A673 (cell line): ENCODE measurements around the gene CCDC15. TPM values are rescaled to one million over a fixed set of nuclear protein-coding genes. Genes with fewer than 3 reads are reported as not detected.
A peak's percentile ranks its signal among the peaks of the same experiment; 100 is the strongest.
"Not testable (repeated sequence)": the region's sequence is repeated elsewhere in the genome, so short reads cannot be mapped to it uniquely, and the experiment has no call there.

Source experiments
- BruUV-seq: library from RNA; stranded (reverse); fragments of 400-500 nt; replicated peaks from 2 replicates; lab custom pipeline; 2021; lab: Mats Ljungman, UMichigan
- CTCF ChIA-PET: fragments of 300-600 bp; sonication (Branson Sonifier 250); formaldehyde crosslinking; loops from one replicate; lab custom pipeline; 2022; ENCODE audit warnings: antibody characterized with exemption; lab: Charles Lee
- POLR2A ChIA-PET: fragments of 300-600 bp; sonication (Branson Sonifier 250); formaldehyde crosslinking; loops from one replicate; lab custom pipeline; 2022; ENCODE audit warnings: antibody characterized with exemption; ENCODE audit not compliant: low non-redundant PET; lab: Charles Lee
- DNase-seq: peaks from one replicate; pipeline ENCODE4 v3.0.0-alpha.2; 2015; ENCODE audit warnings: low spot score
- H3K27ac ChIP-seq: fragments of 200-600 bp; sonication (generic); 2 replicates; pipeline ENCODE4 v1.5.1; 2016; ENCODE audit warnings: mixed run types, low read depth, mild to moderate bottlenecking, mixed read lengths, antibody characterized with exemption, low read length; ENCODE audit not compliant: poor library complexity, severe bottlenecking
- H3K27me3 ChIP-seq: fragments of 200-600 bp; sonication (generic); replicated peaks from 2 replicates; pipeline ENCODE4 v1.6.1; 2017; ENCODE audit warnings: mixed run types, low read depth, mild to moderate bottlenecking, mixed read lengths, antibody characterized with exemption, low read length; ENCODE audit not compliant: insufficient read depth, poor library complexity
- H3K36me3 ChIP-seq: fragments of 200-600 bp; sonication (generic); 2 replicates; pipeline ENCODE4 v1.6.1; 2016; ENCODE audit warnings: mixed run types, mild to moderate bottlenecking, mixed read lengths, antibody characterized with exemption, low read length; ENCODE audit not compliant: insufficient read depth, poor library complexity, severe bottlenecking
- H3K4me1 ChIP-seq: fragments of 200-600 bp; sonication (generic); 2 replicates; pipeline ENCODE4 v1.6.1; 2017; ENCODE audit warnings: mixed run types, mild to moderate bottlenecking, mixed read lengths, antibody characterized with exemption, low read length; ENCODE audit not compliant: insufficient read depth, poor library complexity, severe bottlenecking
- H3K4me3 ChIP-seq: fragments of 200-600 bp; sonication (generic); 2 replicates; pipeline ENCODE4 v1.5.1; 2016; ENCODE audit warnings: low read depth, mixed run types, mild to moderate bottlenecking, mixed read lengths, low read length; ENCODE audit not compliant: poor library complexity, severe bottlenecking
- H3K9me3 ChIP-seq: fragments of 200-600 bp; sonication (generic); 2 replicates; pipeline ENCODE4 v1.6.1; 2016; ENCODE audit warnings: mixed run types, low read depth, mild to moderate bottlenecking, mixed read lengths, antibody characterized with exemption, low read length; ENCODE audit not compliant: poor library complexity, severe bottlenecking
- CTCF ChIP-seq: fragments of 300-800, 200-600 bp; sonication (generic); conservative IDR thresholded peaks from 2 replicates; pipeline ENCODE4 v1.5.1; 2017; ENCODE audit warnings: low read depth, mild to moderate bottlenecking, antibody characterized with exemption, low read length, moderate library complexity, mixed read lengths
- EZH2 ChIP-seq: fragments of 200-600 bp; sonication (generic); IDR thresholded peaks from 2 replicates; pipeline ENCODE4 v1.6.1; 2017; ENCODE audit warnings: borderline replicate concordance, low read depth, mild to moderate bottlenecking, mixed read lengths, antibody characterized with exemption, low read length; ENCODE audit not compliant: poor library complexity, severe bottlenecking
- intact Hi-C: fragments of 100-400 bp; cut with micrococcal nuclease; formaldehyde crosslinking; loops from one replicate; pipeline ENCODE4 v1.10.0; 2022; ENCODE audit not compliant: unreplicated experiment
- total RNA-seq: library from RNA; stranded (reverse); gene quantifications from 2 replicates; pipeline ENCODE4 v1.2.3, GENCODE V29; 2021

The CCDC15 gene
- total RNA-seq, 1 experiment from 2014 or later = 5.4 TPM

GRCh38 chr11:124954590-124954955, 571 bp downstream of the CCDC15 start:
- intact Hi-C loops = loop anchor here (5.0 kb wide), 1 partner anchor 638 kb away; the partner anchor contains the start of gene STT3A
- H3K27ac ChIP-seq = peak overlapping the region; percentile 61
- H3K4me3 ChIP-seq = peak overlapping the region; percentile 65
- CTCF ChIA-PET = interaction anchor here (1.1 kb wide), 1 partner anchor 78 kb away, joined by 4 read pairs; no protein-coding TSS in a partner anchor
- TF ChIP-seq CTCF (no peak), EZH2 (no peak)
- TSS peak; percentile 67 for BruUV-seq
- peaks cover 11% of the 10 kb centered on the region for H3K4me1 ChIP-seq
- H3K9me3 ChIP-seq = no peaks in the 10 kb centered on the region
- POLR2A ChIA-PET = interaction anchor here (1.1 kb wide), 1 partner anchor 78 kb away, joined by 4 read pairs; no protein-coding TSS in a partner anchor
- DNase-seq = no peak
- no peaks in the 10 kb centered on the region for H3K27me3 ChIP-seq
- no peaks in the 10 kb centered on the region for H3K36me3 ChIP-seq

- Histone ChIP-seq H3K9me3 (no peaks in the 10 kb centered on the region), H3K4me1 (peaks cover 11% of the 10 kb centered on the region), H3K36me3 (no peaks in the 10 kb centered on the region), H3K27me3 (no peaks in the 10 kb centered on the region), H3K4me3 (peak overlapping the region; percentile 65), H3K27ac (no peak overlapping the region)
- intact Hi-C loops = no loop called here
- POLR2A ChIA-PET = no interaction called here
- BruUV-seq = no TSS peak
- DNase-seq = no peak
- CTCF ChIA-PET = no interaction called here
- TF ChIP-seq EZH2 = no peak
- no peak for TF ChIP-seq CTCF
Observed at GRCh38 chr11:124955035-124955434, 1.0 kb downstream of the CCDC15 start.

GRCh38 chr11:124961972-124962609, 8.1 kb downstream of the CCDC15 start:
- Histone ChIP-seq H3K36me3 (no peaks in the 10 kb centered on the region), H3K27me3 (no peaks in the 10 kb centered on the region), H3K9me3 (no peaks in the 10 kb centered on the region), H3K4me3 (no peak overlapping the region), H3K4me1 (no peaks in the 10 kb centered on the region), H3K27ac (no peak overlapping the region)
- BruUV-seq = no TSS peak
- no peak for TF ChIP-seq EZH2
- peak; percentile 82 for TF ChIP-seq CTCF
- DNase-seq = peak; percentile 84
- intact Hi-C loops = loop anchor here (1.0 to 5.0 kb wide), 3 partner anchors 179 to 470 kb away; no protein-coding TSS in a partner anchor
- POLR2A ChIA-PET = no interaction called here
- CTCF ChIA-PET = no interaction called here

GRCh38 chr11:124968197-124968596, 14.2 kb downstream of the CCDC15 start:
- not testable (repeated sequence) for DNase-seq

More at GRCh38 chr11:124968197-124968596, 14.2 kb downstream of the CCDC15 start:
- CTCF ChIA-PET, H3K27me3 ChIP-seq, H3K4me3 ChIP-seq, intact Hi-C loops, H3K27ac ChIP-seq, BruUV-seq, H3K9me3 ChIP-seq, H3K36me3 ChIP-seq, H3K4me1 ChIP-seq: not testable (repeated sequence)
- POLR2A ChIA-PET = interaction anchor here (0.6 kb wide), 1 partner anchor 282 kb away, joined by 3 read pairs; no protein-coding TSS in a partner anchor
